HUES6 (cell line): ENCODE measurements around the gene IFITM10.

ENCODE experiments used
- H3K27ac ChIP-seq: 2 replicates; pipeline ENCODE4 v1.7.0; 2013; ENCODE audit warnings: low read depth, mild to moderate bottlenecking, low read length, inconsistent platforms
- H3K27me3 ChIP-seq: 2 replicates; pipeline ENCODE4 v1.6.1; 2013; ENCODE audit warnings: low read length; ENCODE audit not compliant: control insufficient read depth, insufficient read depth
- H3K36me3 ChIP-seq: 2 replicates; pipeline ENCODE4 v1.6.1; 2013; ENCODE audit warnings: low read length; ENCODE audit not compliant: control insufficient read depth, insufficient read depth
- H3K4me1 ChIP-seq: 2 replicates; pipeline ENCODE4 v1.6.1; 2013; ENCODE audit warnings: low read length; ENCODE audit not compliant: control insufficient read depth, insufficient read depth
- H3K4me3 ChIP-seq: 2 replicates; pipeline ENCODE4 v1.5.1; 2013; ENCODE audit warnings: low read depth, low read length
- H3K9ac ChIP-seq: one replicate; pipeline ENCODE4 v1.6.1; 2013; ENCODE audit warnings: mild to moderate bottlenecking, low read length
- H3K9me3 ChIP-seq: 2 replicates; pipeline ENCODE4 v1.6.1; 2013; ENCODE audit warnings: low read depth, low read length; ENCODE audit not compliant: control insufficient read depth, insufficient read depth

The IFITM10 gene

DNA sequence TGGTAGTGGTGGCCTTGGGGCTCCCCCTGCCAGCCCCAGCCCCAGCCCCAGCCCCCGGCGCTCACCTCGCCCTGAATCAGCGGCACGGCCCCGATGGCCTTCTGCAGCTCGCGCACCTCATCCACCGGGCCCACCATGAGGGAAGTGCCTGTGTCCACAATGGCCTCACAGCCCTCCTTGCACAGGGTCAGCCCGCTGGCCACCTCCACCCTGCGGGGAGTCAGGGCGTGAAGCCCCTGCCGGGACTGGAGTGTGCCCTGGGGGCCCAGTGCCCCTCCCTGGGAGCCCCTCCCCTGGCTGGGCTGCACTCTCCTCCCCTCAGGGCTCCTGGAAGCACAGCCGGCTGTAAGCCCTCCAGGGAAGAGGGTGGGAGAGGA lies 3.5 kb upstream of the IFITM10 start:
- no peak overlapping the region for H3K4me3 ChIP-seq
- no peak overlapping the region for H3K9ac ChIP-seq
- H3K4me1 ChIP-seq = peaks cover 11% of the 10 kb centered on the region; the same call in 1 of the 2 replicates
- H3K36me3 ChIP-seq = peaks cover 42% of the 10 kb centered on the region
- H3K27me3 ChIP-seq = peaks cover 19% of the 10 kb centered on the region
- no peak overlapping the region for H3K27ac ChIP-seq
- no peaks in the 10 kb centered on the region for H3K9me3 ChIP-seq

DNA sequence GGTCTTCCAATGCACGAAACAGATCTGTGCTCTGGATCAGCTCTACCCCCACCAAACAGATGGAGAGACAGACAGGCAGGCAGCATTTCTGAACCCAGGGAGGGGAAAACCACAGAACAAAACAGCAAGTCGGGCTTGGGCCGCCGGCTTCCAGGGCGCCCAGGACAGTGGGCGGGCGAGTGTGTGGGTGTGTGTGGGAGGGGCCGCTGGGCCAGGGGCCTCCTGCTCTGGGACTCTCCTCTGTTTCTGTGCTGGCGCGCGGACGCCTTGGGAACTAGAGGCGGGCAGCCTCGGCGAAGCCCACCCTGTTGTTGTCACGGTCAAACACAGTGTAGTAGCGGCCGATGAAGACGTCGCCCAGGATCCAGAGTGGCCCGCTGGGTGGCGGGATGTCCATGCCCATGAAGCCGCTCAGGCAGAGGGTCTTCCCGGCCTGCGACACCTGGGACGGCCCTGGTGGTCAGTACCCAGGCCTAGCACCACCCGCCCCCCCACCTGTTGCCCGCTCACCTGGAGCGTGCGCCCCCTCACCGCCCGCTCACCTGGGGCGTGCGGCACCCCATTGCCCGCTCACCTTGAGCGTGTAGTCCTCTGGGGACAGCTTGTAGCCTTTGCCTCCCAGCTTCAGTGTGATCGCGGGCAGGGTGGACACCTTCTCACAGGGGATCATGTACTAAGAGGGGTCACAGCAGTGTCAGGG lies 3.0 kb upstream of the IFITM10 start:
- Histone ChIP-seq H3K27ac (no peak overlapping the region), H3K9me3 (no peaks in the 10 kb centered on the region), H3K4me3 (no peak overlapping the region), H3K36me3 (peaks cover 42% of the 10 kb centered on the region), H3K9ac (no peak overlapping the region), H3K27me3 (peaks cover 24% of the 10 kb centered on the region), H3K4me1 (peaks cover 11% of the 10 kb centered on the region; the same call in 1 of the 2 replicates)

GRCh38 chr11:1752907-1753228 lies 2.5 kb upstream of the IFITM10 start:
- no peak overlapping the region for H3K4me3 ChIP-seq
- no peaks in the 10 kb centered on the region for H3K9me3 ChIP-seq
- H3K27me3 ChIP-seq = peaks cover 29% of the 10 kb centered on the region
- H3K4me1 ChIP-seq = peaks cover 11% of the 10 kb centered on the region; the same call in 1 of the 2 replicates
- H3K27ac ChIP-seq = no peak overlapping the region
- no peak overlapping the region for H3K9ac ChIP-seq
- peaks cover 42% of the 10 kb centered on the region for H3K36me3 ChIP-seq

- peaks cover 40% of the 10 kb centered on the region for H3K36me3 ChIP-seq
- peaks cover 35% of the 10 kb centered on the region for H3K27me3 ChIP-seq
- H3K4me1 ChIP-seq = peaks cover 11% of the 10 kb centered on the region; the same call in 1 of the 2 replicates
- no peaks in the 10 kb centered on the region for H3K9me3 ChIP-seq
- H3K4me3 ChIP-seq = no peak overlapping the region
- H3K9ac ChIP-seq = no peak overlapping the region
- H3K27ac ChIP-seq = no peak overlapping the region
Observed at GRCh38 chr11:1751999-1752906, 1.9 kb upstream of the IFITM10 start.

GRCh38 chr11:1751531-1751921 lies 1.1 kb upstream of the IFITM10 start:
- Histone ChIP-seq H3K27ac (no peak overlapping the region), H3K4me1 (peaks cover 11% of the 10 kb centered on the region; the same call in 1 of the 2 replicates), H3K36me3 (peaks cover 32% of the 10 kb centered on the region), H3K9me3 (no peaks in the 10 kb centered on the region), H3K9ac (no peak overlapping the region), H3K27me3 (peaks cover 42% of the 10 kb centered on the region), H3K4me3 (no peak overlapping the region)

DNA sequence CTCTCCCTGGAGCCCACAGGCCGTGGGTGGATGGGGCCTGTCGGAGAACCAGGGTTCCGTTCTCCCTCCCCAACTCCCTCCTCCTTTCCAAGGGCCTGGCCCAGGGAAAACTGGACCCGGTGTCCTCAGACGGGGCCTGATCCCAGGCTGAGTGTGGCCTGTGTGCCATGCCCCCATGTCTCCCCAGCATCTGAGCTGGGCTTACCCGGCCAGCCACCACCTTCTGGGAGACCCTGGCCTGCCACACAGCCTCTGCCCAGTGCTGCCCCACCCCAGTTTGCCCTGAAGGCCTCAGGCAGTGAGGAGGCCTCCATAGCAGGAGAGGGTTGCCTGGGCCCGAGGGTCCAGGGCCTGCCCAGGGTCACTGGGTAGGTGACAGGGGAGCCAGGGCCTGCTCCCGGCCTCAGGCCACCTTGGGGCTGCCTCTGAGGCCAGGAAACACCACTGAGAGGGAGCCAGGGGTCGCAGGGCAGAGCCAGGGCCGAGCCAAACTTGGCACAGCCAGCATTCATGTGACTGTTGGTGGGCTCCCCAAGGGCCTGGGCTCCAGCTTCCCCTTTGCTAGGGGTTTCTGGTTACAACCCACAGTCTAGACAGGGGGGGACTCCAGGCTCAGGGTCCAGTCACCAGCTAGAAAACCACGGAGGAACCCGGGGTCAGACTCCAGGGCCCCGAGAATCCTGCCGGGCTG lies 590 bp upstream of the IFITM10 start:
- Histone ChIP-seq H3K27ac (no peak overlapping the region), H3K9ac (no peak overlapping the region), H3K27me3 (peaks cover 48% of the 10 kb centered on the region), H3K9me3 (peaks cover 3% of the 10 kb centered on the region; the same call in 1 of the 2 replicates), H3K36me3 (peaks cover 28% of the 10 kb centered on the region), H3K4me3 (no peak overlapping the region), H3K4me1 (peaks cover 11% of the 10 kb centered on the region; the same call in 1 of the 2 replicates)

- H3K9ac ChIP-seq = no peak overlapping the region
- H3K27ac ChIP-seq = no peak overlapping the region
- H3K27me3 ChIP-seq = peaks cover 55% of the 10 kb centered on the region
- peaks cover 19% of the 10 kb centered on the region for H3K36me3 ChIP-seq
- peak overlapping the region; percentile 57 for H3K4me3 ChIP-seq
- peaks cover 11% of the 10 kb centered on the region; the same call in 1 of the 2 replicates for H3K4me1 ChIP-seq
- H3K9me3 ChIP-seq = peaks cover 6% of the 10 kb centered on the region; the same call in 1 of the 2 replicates
Observed at GRCh38 chr11:1749395-1750351, 722 bp downstream of the IFITM10 start.

GRCh38 chr11:1748636-1749394 lies 1.6 kb downstream of the IFITM10 start:
- Histone ChIP-seq H3K36me3 (peaks cover 12% of the 10 kb centered on the region), H3K27ac (no peak overlapping the region), H3K4me1 (peaks cover 11% of the 10 kb centered on the region; the same call in 1 of the 2 replicates), H3K9me3 (peaks cover 6% of the 10 kb centered on the region; the same call in 1 of the 2 replicates), H3K4me3 (peak overlapping the region; percentile 57), H3K9ac (no peak overlapping the region), H3K27me3 (peaks cover 64% of the 10 kb centered on the region)

DNA sequence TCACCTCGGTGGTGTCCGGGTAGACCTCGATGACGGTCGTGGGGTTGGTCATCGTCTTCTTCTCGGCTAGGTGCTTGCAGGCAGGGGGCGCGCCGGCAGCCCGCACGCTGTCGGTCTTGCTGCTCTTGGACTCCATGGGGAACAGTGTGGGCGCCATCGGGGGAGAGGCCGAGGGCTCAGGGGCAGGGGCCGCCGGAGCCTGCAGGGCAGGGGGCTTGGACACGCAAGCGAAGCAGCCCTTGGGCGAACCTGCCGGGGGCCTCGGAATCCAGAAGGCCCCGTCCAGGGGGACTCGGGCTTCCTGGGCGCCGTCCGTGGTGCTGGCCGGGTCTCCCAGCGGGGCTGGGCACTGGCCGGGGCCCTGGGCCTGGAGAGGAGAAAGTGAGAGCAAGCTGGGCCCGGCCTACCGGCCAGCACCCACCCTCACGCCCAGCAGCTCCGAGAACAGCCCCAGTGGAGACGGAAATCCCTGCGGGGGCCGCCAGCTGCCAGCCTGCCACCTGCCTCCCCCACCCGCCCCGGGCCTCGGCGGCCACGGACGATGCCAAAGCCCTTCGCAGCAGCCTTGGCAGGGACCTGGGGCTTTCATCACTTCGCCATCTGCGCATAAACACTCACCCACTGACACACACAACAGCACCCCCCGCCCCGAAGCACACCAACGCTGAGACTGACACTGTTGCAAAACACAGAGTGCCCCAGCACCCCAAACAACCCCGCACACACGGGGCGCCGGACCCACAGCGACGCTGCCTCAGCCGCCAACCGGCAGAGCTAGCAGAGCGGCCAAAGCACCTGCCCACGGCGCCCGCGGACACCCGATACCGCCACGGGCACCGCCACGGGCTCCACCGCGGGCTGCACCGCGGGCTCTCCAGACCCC lies 2.4 kb downstream of the IFITM10 start:
- peaks cover 72% of the 10 kb centered on the region for H3K27me3 ChIP-seq
- H3K4me1 ChIP-seq = peaks cover 11% of the 10 kb centered on the region; the same call in 1 of the 2 replicates
- H3K9me3 ChIP-seq = peaks cover 6% of the 10 kb centered on the region; the same call in 1 of the 2 replicates
- peaks cover 5% of the 10 kb centered on the region; the same call in 1 of the 2 replicates for H3K36me3 ChIP-seq
- peak overlapping the region; percentile 57 for H3K4me3 ChIP-seq
- no peak overlapping the region for H3K27ac ChIP-seq
- H3K9ac ChIP-seq = no peak overlapping the region
